Measurements from ENCODE around the gene ZNRF3.
A peak's percentile ranks its signal among the peaks of the same experiment; 100 is the strongest.

ZNRF3 gene

GRCh38 chr22:28994522-28994921, 111.2 kb downstream of the ZNRF3 start:
- TF ChIP-seq USF1 (IDR thresholded peaks at IDR 0.05) = no peak
- TF ChIP-seq YY1 (IDR thresholded peaks at IDR 0.05; ENCODE audit: low read depth) = no peak
- no peak for TF ChIP-seq TCF12 (IDR thresholded peaks at IDR 0.05; ENCODE audit: low read depth)
- no peak for TF ChIP-seq EP300 (IDR thresholded peaks at IDR 0.05; ENCODE audit: borderline replicate concordance)
- no peak for TF ChIP-seq CREB1 (IDR thresholded peaks at IDR 0.05; ENCODE audit: low read depth)

GRCh38 chr22:28995551-28995950, 112.2 kb downstream of the ZNRF3 start:
- TF ChIP-seq NFIC (IDR thresholded peaks at IDR 0.05) (no peak), EP300 (IDR thresholded peaks at IDR 0.05; ENCODE audit: borderline replicate concordance) (no peak), REST (IDR thresholded peaks at IDR 0.05; ENCODE audit: low read depth) (no peak), TCF12 (IDR thresholded peaks at IDR 0.05; ENCODE audit: low read depth) (no peak), FOXM1 (IDR thresholded peaks at IDR 0.05; ENCODE audit: borderline replicate concordance, low read depth) (no peak), YY1 (IDR thresholded peaks at IDR 0.05; ENCODE audit: low read depth) (no peak), CEBPB (IDR thresholded peaks at IDR 0.05) (no peak), ZBTB7A (IDR thresholded peaks at IDR 0.05; ENCODE audit: low read depth) (no peak), RAD21 (IDR thresholded peaks at IDR 0.05; ENCODE audit: low read depth) (no peak), TAF1 (IDR thresholded peaks at IDR 0.05; ENCODE audit: low read depth) (no peak), USF1 (IDR thresholded peaks at IDR 0.05) (no peak), TEAD4 (IDR thresholded peaks at IDR 0.05) (no peak), CREB1 (IDR thresholded peaks at IDR 0.05; ENCODE audit: low read depth) (no peak), EGR1 (IDR thresholded peaks at IDR 0.05) (no peak)
- TF ChIP-seq, protein P1, sequence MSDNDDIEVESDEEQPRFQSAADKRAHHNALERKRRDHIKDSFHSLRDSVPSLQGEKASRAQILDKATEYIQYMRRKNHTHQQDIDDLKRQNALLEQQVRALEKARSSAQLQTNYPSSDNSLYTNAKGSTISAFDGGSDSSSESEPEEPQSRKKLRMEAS (IDR thresholded peaks at IDR 0.05) = no peak

GRCh38 chr22:28997342-28997741, 114.0 kb downstream of the ZNRF3 start:
- TF ChIP-seq CEBPB (IDR thresholded peaks at IDR 0.05) = no peak

GRCh38 chr22:28998681-28999080, 115.3 kb downstream of the ZNRF3 start:
- no peak for TF ChIP-seq TCF12 (IDR thresholded peaks at IDR 0.05; ENCODE audit: low read depth)
- no peak for TF ChIP-seq TEAD4 (IDR thresholded peaks at IDR 0.05)
- no peak for TF ChIP-seq NFIC (IDR thresholded peaks at IDR 0.05)
- no peak for TF ChIP-seq ZBTB7A (IDR thresholded peaks at IDR 0.05; ENCODE audit: low read depth)

- TF ChIP-seq USF1 (IDR thresholded peaks at IDR 0.05) (no peak), YY1 (IDR thresholded peaks at IDR 0.05; ENCODE audit: low read depth) (peak; percentile 11; the same call in 1 of the 2 replicates)
Observed at GRCh38 chr22:28999510-28999909, 116.1 kb downstream of the ZNRF3 start.

- TF ChIP-seq USF1 (IDR thresholded peaks at IDR 0.05) (no peak), TEAD4 (IDR thresholded peaks at IDR 0.05) (peak; percentile 70)
Observed at GRCh38 chr22:28999919-29000556, 116.7 kb downstream of the ZNRF3 start.

GRCh38 chr22:29000641-29001040, 117.3 kb downstream of the ZNRF3 start:
- TF ChIP-seq CEBPB (IDR thresholded peaks at IDR 0.05) = no peak
- TF ChIP-seq REST (IDR thresholded peaks at IDR 0.05; ENCODE audit: low read depth) = no peak
- no peak for TF ChIP-seq FOXM1 (IDR thresholded peaks at IDR 0.05; ENCODE audit: borderline replicate concordance, low read depth)
- no peak for TF ChIP-seq NFIC (IDR thresholded peaks at IDR 0.05)
- no peak for TF ChIP-seq YY1 (IDR thresholded peaks at IDR 0.05; ENCODE audit: low read depth)
- no peak for TF ChIP-seq TCF12 (IDR thresholded peaks at IDR 0.05; ENCODE audit: low read depth)
- TF ChIP-seq ZBTB7A (IDR thresholded peaks at IDR 0.05; ENCODE audit: low read depth) = no peak
- TF ChIP-seq RAD21 (IDR thresholded peaks at IDR 0.05; ENCODE audit: low read depth) = no peak
- TF ChIP-seq EGR1 (IDR thresholded peaks at IDR 0.05) = no peak
- TF ChIP-seq, protein P1 (IDR thresholded peaks at IDR 0.05) = no peak

Measured in Ishikawa (cell line).